ENCODE results near the gene LAMP5.

LAMP5 gene

GRCh38 chr20:9531581-9531980 lies 17.2 kb downstream of the LAMP5 start:
- H3K36me3 ChIP-seq (ENCODE audit: low read length) = no peaks in the 10 kb centered on the region
- H3K9me2 ChIP-seq (replicated peaks; ENCODE audit: insufficient read depth, low read length) = no peaks in the 10 kb centered on the region
- H3K27me3 ChIP-seq (ENCODE audit: low read length) = no peaks in the 10 kb centered on the region
- H3K79me2 ChIP-seq (ENCODE audit: insufficient read depth, low read length) = no peaks in the 10 kb centered on the region
- no peaks in the 10 kb centered on the region for H3F3A ChIP-seq (ENCODE audit: insufficient read depth)
- H3K27ac ChIP-seq (ENCODE audit: low read depth, low read length) = no peak overlapping the region
- H3K4me3 ChIP-seq (ENCODE audit: insufficient read depth, low read length, poor library complexity, severe bottlenecking) = no peak overlapping the region
- H3K4me2 ChIP-seq (ENCODE audit: low read depth, low read length, poor library complexity, severe bottlenecking) = no peak overlapping the region
- H2AFZ ChIP-seq (ENCODE audit: low read depth, low read length, severe bottlenecking) = no peak overlapping the region
- no peak overlapping the region for H3K9ac ChIP-seq (ENCODE audit: low read length)
- TF ChIP-seq EZH2phosphoT487 (conservative IDR thresholded peaks at IDR 0.05; ENCODE audit: low read length) (no peak), CTCF (IDR thresholded peaks at IDR 0.05; ENCODE audit: insufficient read depth, low read length, poor library complexity, severe bottlenecking) (no peak)
- H3K9me3 ChIP-seq (ENCODE audit: insufficient read depth, low read length) = no peaks in the 10 kb centered on the region
- H4K20me1 ChIP-seq (ENCODE audit: low read depth, low read length) = no peaks in the 10 kb centered on the region

- no peak overlapping the region for H3K9ac ChIP-seq (ENCODE audit: low read length)
- H3F3A ChIP-seq (ENCODE audit: insufficient read depth) = no peaks in the 10 kb centered on the region
- no peak overlapping the region for H3K27ac ChIP-seq (ENCODE audit: low read depth, low read length)
- no peaks in the 10 kb centered on the region for H3K79me2 ChIP-seq (ENCODE audit: insufficient read depth, low read length)
- H3K27me3 ChIP-seq (ENCODE audit: low read length) = no peaks in the 10 kb centered on the region
- H2AFZ ChIP-seq (ENCODE audit: low read depth, low read length, severe bottlenecking) = no peak overlapping the region
- H3K9me2 ChIP-seq (replicated peaks; ENCODE audit: insufficient read depth, low read length) = no peaks in the 10 kb centered on the region
- TF ChIP-seq EZH2phosphoT487 (conservative IDR thresholded peaks at IDR 0.05; ENCODE audit: low read length) (no peak), CTCF (IDR thresholded peaks at IDR 0.05; ENCODE audit: insufficient read depth, low read length, poor library complexity, severe bottlenecking) (no peak)
- H3K9me3 ChIP-seq (ENCODE audit: insufficient read depth, low read length) = no peaks in the 10 kb centered on the region
- H4K20me1 ChIP-seq (ENCODE audit: low read depth, low read length) = no peaks in the 10 kb centered on the region
- H3K4me3 ChIP-seq (ENCODE audit: insufficient read depth, low read length, poor library complexity, severe bottlenecking) = no peak overlapping the region
- H3K36me3 ChIP-seq (ENCODE audit: low read length) = no peaks in the 10 kb centered on the region
- H3K4me2 ChIP-seq (ENCODE audit: low read depth, low read length, poor library complexity, severe bottlenecking) = no peak overlapping the region
Measured at GRCh38 chr20:9532069-9532838, 17.9 kb downstream of the LAMP5 start.

GRCh38 chr20:9534025-9534424 lies 19.6 kb downstream of the LAMP5 start:
- Histone ChIP-seq H3F3A (ENCODE audit: insufficient read depth) (no peaks in the 10 kb centered on the region), H3K4me2 (ENCODE audit: low read depth, low read length, poor library complexity, severe bottlenecking) (no peak overlapping the region), H3K79me2 (ENCODE audit: insufficient read depth, low read length) (no peaks in the 10 kb centered on the region), H4K20me1 (ENCODE audit: low read depth, low read length) (no peaks in the 10 kb centered on the region), H3K36me3 (ENCODE audit: low read length) (no peaks in the 10 kb centered on the region), H3K27me3 (ENCODE audit: low read length) (no peaks in the 10 kb centered on the region), H3K9me3 (ENCODE audit: insufficient read depth, low read length) (no peaks in the 10 kb centered on the region), H3K27ac (ENCODE audit: low read depth, low read length) (no peak overlapping the region), H3K4me3 (ENCODE audit: insufficient read depth, low read length, poor library complexity, severe bottlenecking) (no peak overlapping the region), H2AFZ (ENCODE audit: low read depth, low read length, severe bottlenecking) (no peak overlapping the region), H3K9me2 (replicated peaks; ENCODE audit: insufficient read depth, low read length) (no peaks in the 10 kb centered on the region), H3K9ac (ENCODE audit: low read length) (no peak overlapping the region)
- TF ChIP-seq CTCF (IDR thresholded peaks at IDR 0.05; ENCODE audit: insufficient read depth, low read length, poor library complexity, severe bottlenecking) (no peak), EZH2phosphoT487 (conservative IDR thresholded peaks at IDR 0.05; ENCODE audit: low read length) (no peak)

Data from SU-DHL-6 (cell line).